ENCODE data around the gene PSPH.
"Not testable (repeated sequence)": the region's sequence is repeated elsewhere in the genome, so short reads cannot be mapped to it uniquely, and the experiment has no call there.

PSPH gene

GRCh38 chr7:56079450-56080185 lies 28.4 kb upstream of the PSPH start:
- Mint-ChIP-seq H3K36me3 (ENCODE audit: low read depth) (peaks cover 24% of the 10 kb centered on the region), H3K27ac (no peak overlapping the region), H3K9me3 (no peaks in the 10 kb centered on the region), H3K27me3 (no peaks in the 10 kb centered on the region), H3K4me3 (no peak overlapping the region), H3K4me1 (no peaks in the 10 kb centered on the region)
- no peak for DNase-seq
- no peak for ATAC-seq

- no peak for ATAC-seq
- peaks cover 27% of the 10 kb centered on the region for H3K36me3 Mint-ChIP-seq (ENCODE audit: low read depth)
- H3K9me3 Mint-ChIP-seq: no peaks in the 10 kb centered on the region
- H3K4me3 Mint-ChIP-seq: no peak overlapping the region
- no peaks in the 10 kb centered on the region for H3K27me3 Mint-ChIP-seq
- H3K4me1 Mint-ChIP-seq: no peaks in the 10 kb centered on the region
- DNase-seq: no peak
- no peak overlapping the region for H3K27ac Mint-ChIP-seq
Observed at GRCh38 chr7:56078196-56078595, 27.0 kb upstream of the PSPH start.

DNA sequence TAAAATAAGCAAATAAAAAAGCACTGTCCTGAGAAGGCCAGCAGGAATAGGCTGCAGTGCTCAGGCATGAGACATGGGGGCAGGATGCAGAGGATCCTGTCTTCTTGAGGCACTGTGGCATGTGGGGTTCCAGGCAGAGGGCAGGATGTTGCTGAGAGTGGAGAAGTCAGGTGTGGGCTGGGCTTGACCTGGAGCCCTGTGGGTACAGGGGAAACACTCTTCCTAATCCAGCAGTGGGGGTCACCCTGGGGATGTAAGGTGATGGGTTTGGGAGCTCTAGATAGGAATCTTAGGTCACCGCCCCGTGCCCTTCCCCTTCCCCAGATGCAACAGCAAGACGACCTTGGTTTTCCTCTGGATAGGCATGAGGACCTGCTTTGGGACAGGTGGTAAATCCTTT lies 26.4 kb upstream of the PSPH start:
- peaks cover 30% of the 10 kb centered on the region for H3K36me3 Mint-ChIP-seq (ENCODE audit: low read depth)

GRCh38 chr7:56074371-56074791 lies 23.1 kb upstream of the PSPH start:
- H3K27me3 Mint-ChIP-seq: no peaks in the 10 kb centered on the region
- H3K27ac Mint-ChIP-seq: no peak overlapping the region
- ATAC-seq (peak; percentile 82), DNase-seq (peak; percentile 67)
- H3K36me3 Mint-ChIP-seq (ENCODE audit: low read depth): peaks cover 35% of the 10 kb centered on the region
- no peak overlapping the region for H3K4me3 Mint-ChIP-seq
- no peaks in the 10 kb centered on the region for H3K4me1 Mint-ChIP-seq
- H3K9me3 Mint-ChIP-seq: no peaks in the 10 kb centered on the region

More for the DNA sequence above, 26.4 kb upstream of the PSPH start:
- Mint-ChIP-seq H3K27me3 (no peaks in the 10 kb centered on the region), H3K27ac (peak overlapping the region; percentile 56), H3K9me3 (no peaks in the 10 kb centered on the region), H3K4me3 (no peak overlapping the region), H3K4me1 (no peaks in the 10 kb centered on the region)
- DNase-seq (no peak), ATAC-seq (no peak)

GRCh38 chr7:56066376-56066775 lies 15.1 kb upstream of the PSPH start:
- not testable (repeated sequence) for ATAC-seq, DNase-seq, H3K27me3 Mint-ChIP-seq, H3K4me3 Mint-ChIP-seq, H3K9me3 Mint-ChIP-seq, H3K27ac Mint-ChIP-seq
- Mint-ChIP-seq H3K36me3 (ENCODE audit: low read depth) (peaks cover 47% of the 10 kb centered on the region), H3K4me1 (peaks cover 32% of the 10 kb centered on the region)

- Mint-ChIP-seq H3K27ac (peak within 1 kb of the TSS; percentile 98), H3K36me3 (ENCODE audit: low read depth) (peaks cover 54% of the 10 kb centered on the region), H3K4me1 (peaks cover 53% of the 10 kb centered on the region), H3K27me3 (no peaks in the 10 kb centered on the region), H3K9me3 (no peaks in the 10 kb centered on the region), H3K4me3 (peak within 1 kb of the TSS; percentile 90)
- ATAC-seq (peak; percentile 84), DNase-seq (peak; percentile 92)
Observed at GRCh38 chr7:56063882-56064625, 12.8 kb upstream of the PSPH start, which contains the start of gene SUMF2. Gene SUMF2 (plus strand): TSS chr7:56064286. CDS start chr7:56064312, 26 bp downstream.

GRCh38 chr7:56063500-56063881 lies 12.2 kb upstream of the PSPH start:
- Mint-ChIP-seq H3K36me3 (ENCODE audit: low read depth) (peaks cover 55% of the 10 kb centered on the region), H3K27ac (peak overlapping the region; percentile 98), H3K4me3 (peak overlapping the region; percentile 90), H3K27me3 (no peaks in the 10 kb centered on the region), H3K4me1 (peaks cover 57% of the 10 kb centered on the region), H3K9me3 (no peaks in the 10 kb centered on the region)
- ATAC-seq: no peak
- no peak for DNase-seq

DNA sequence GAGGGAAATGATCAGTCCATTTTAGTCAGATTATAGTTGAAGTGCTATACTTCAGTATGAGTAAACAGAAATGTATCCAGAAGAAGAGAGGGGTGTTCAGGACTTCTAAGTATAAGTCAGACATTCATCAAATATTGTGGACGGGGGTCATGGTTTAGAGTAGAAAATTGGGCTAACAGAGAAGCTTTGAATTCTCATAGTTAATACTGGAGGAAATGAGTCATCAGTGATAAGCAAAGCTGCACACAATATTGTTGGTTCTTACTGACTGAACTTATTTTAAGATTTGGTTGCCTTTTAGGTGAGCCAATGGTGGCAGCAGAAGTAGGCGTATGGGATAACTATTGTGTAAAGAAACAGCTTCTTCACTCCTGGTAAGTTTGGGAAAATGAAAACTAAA lies 11.1 kb upstream of the PSPH start:
- DNase-seq: no peak
- Mint-ChIP-seq H3K36me3 (ENCODE audit: low read depth) (peaks cover 63% of the 10 kb centered on the region), H3K4me3 (peak overlapping the region; percentile 35), H3K9me3 (no peaks in the 10 kb centered on the region), H3K27me3 (no peaks in the 10 kb centered on the region), H3K27ac (peak overlapping the region; percentile 88), H3K4me1 (peaks cover 67% of the 10 kb centered on the region)
- ATAC-seq: peak; percentile 14

DNA sequence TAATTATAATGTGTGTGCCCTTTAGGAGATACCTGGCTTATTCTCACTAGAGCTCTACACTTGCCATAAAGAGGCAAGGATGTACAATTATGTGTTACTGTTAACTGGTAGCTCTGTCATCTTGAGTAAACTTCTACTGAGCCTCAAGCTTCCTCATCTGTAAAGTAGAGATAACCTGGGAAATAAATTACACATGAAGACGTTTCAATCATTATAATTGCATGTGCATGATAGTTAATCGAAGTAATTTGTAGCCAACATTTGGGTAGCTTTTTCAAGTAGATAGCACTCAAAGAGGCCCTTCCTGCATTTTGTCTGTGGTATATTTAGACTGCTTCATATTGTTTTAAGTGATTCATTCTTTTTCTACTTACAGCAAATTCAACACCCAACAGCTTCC lies 2.7 kb upstream of the PSPH start:
- Mint-ChIP-seq H3K27me3 (no peaks in the 10 kb centered on the region), H3K36me3 (ENCODE audit: low read depth) (peaks cover 70% of the 10 kb centered on the region), H3K4me1 (peaks cover 70% of the 10 kb centered on the region), H3K9me3 (no peaks in the 10 kb centered on the region), H3K27ac (peak overlapping the region; percentile 75), H3K4me3 (peak overlapping the region; percentile 99)
- DNase-seq (no peak), ATAC-seq (no peak)

- no peak for DNase-seq
- Mint-ChIP-seq H3K36me3 (ENCODE audit: low read depth) (peaks cover 65% of the 10 kb centered on the region), H3K4me3 (peak overlapping the region; percentile 99), H3K4me1 (peaks cover 66% of the 10 kb centered on the region), H3K27me3 (no peaks in the 10 kb centered on the region), H3K27ac (peak overlapping the region; percentile 75), H3K9me3 (no peaks in the 10 kb centered on the region)
- no peak for ATAC-seq
Observed at GRCh38 chr7:56053379-56053778, 2.1 kb upstream of the PSPH start.

DNA sequence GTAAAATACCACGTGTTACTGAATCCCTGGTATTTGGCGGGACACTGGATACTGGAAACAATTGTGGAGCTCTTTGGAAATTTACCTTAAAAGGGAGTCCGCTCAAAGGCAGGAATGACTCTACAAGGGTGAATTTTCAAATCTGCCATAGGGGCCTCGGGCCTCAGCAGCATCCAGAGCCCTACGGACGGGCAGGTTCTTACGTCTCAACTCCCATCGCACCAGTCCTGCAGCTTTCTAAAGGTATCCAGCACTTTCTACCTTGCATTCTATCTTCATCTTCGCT lies 248 bp downstream of the PSPH start:
- Mint-ChIP-seq H3K27me3 (no peaks in the 10 kb centered on the region), H3K4me1 (peaks cover 49% of the 10 kb centered on the region), H3K4me3 (peak overlapping the region; percentile 99), H3K27ac (peak overlapping the region; percentile 99), H3K9me3 (no peaks in the 10 kb centered on the region), H3K36me3 (ENCODE audit: low read depth) (peaks cover 45% of the 10 kb centered on the region)
- ATAC-seq: no peak
- no peak for DNase-seq

DNA sequence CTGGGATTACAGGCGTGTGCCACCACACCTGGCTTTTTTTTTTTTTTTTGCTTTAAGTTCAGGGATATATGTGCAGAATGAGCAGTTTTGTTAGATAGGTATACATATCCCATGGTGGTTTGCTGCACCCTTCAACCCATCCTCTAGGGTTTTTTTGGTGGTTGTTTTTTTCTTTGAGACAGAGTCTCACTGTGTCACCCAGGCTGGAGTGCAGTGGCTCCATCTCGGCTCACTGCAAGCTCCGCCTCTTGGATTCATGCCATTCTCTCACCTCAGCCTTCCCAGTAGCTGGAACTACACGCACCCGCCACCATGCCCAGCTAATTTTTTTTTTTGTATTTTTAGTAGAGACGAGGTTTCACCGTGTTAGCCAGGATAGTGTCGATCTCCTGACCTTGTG lies 2.5 kb downstream of the PSPH start:
- ATAC-seq: not testable (repeated sequence)

GRCh38 chr7:56048245-56048644 lies 3.0 kb downstream of the PSPH start:
- Mint-ChIP-seq H3K4me1 (peaks cover 22% of the 10 kb centered on the region), H3K36me3 (ENCODE audit: low read depth) (peaks cover 18% of the 10 kb centered on the region), H3K27ac (no peak overlapping the region), H3K9me3 (no peaks in the 10 kb centered on the region), H3K4me3 (no peak overlapping the region), H3K27me3 (no peaks in the 10 kb centered on the region)
- DNase-seq (no peak), ATAC-seq (no peak)

More for the DNA sequence above, 2.5 kb downstream of the PSPH start:
- not testable (repeated sequence) for H3K27ac Mint-ChIP-seq, H3K27me3 Mint-ChIP-seq, DNase-seq, H3K9me3 Mint-ChIP-seq, H3K4me3 Mint-ChIP-seq
- Mint-ChIP-seq H3K4me1 (peaks cover 27% of the 10 kb centered on the region), H3K36me3 (ENCODE audit: low read depth) (peaks cover 23% of the 10 kb centered on the region)

DNA sequence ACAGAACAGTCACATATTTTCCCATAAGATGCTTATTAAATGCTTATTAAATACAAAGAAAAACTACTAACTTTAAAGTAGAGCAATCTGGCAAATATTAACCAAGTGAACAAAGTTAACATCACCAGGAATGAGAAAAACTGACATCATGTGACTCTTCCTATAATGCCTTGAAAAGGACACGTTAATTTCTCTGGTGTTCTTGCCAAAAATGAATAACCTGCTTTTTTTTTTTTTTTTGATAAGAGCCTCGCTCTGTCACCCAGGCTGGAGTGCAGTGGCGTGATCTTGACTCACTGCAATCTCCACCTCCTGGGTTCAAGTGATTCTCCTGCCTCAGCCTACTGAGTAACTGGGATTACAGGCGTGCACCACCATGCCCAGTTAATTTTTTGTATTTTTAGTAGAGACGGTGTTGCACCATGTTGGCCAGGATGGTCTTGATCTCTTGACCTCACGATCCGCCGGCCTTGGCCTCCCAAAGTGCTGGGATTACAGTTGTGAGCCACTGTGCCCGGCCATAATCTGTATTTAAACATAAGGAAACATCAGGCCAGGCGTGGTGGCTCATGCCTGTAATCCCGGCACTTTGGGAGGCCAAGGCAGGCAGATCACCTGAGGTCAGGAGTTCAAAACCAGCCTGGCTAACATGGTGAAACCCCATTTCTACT lies 3.7 kb downstream of the PSPH start:
- ATAC-seq, DNase-seq, H3K27ac Mint-ChIP-seq, H3K27me3 Mint-ChIP-seq, H3K4me3 Mint-ChIP-seq, H3K9me3 Mint-ChIP-seq: not testable (repeated sequence)
- Mint-ChIP-seq H3K4me1 (peaks cover 16% of the 10 kb centered on the region), H3K36me3 (ENCODE audit: low read depth) (peaks cover 13% of the 10 kb centered on the region)
